ENCODE results near the gene EDIL3.
"Not testable (repeated sequence)": the region's sequence is repeated elsewhere in the genome, so short reads cannot be mapped to it uniquely, and the experiment has no call there.

Gene EDIL3

GRCh38 chr5:84327591-84327990 lies 57.1 kb downstream of the EDIL3 start:
- TF ChIP-seq, protein P1, sequence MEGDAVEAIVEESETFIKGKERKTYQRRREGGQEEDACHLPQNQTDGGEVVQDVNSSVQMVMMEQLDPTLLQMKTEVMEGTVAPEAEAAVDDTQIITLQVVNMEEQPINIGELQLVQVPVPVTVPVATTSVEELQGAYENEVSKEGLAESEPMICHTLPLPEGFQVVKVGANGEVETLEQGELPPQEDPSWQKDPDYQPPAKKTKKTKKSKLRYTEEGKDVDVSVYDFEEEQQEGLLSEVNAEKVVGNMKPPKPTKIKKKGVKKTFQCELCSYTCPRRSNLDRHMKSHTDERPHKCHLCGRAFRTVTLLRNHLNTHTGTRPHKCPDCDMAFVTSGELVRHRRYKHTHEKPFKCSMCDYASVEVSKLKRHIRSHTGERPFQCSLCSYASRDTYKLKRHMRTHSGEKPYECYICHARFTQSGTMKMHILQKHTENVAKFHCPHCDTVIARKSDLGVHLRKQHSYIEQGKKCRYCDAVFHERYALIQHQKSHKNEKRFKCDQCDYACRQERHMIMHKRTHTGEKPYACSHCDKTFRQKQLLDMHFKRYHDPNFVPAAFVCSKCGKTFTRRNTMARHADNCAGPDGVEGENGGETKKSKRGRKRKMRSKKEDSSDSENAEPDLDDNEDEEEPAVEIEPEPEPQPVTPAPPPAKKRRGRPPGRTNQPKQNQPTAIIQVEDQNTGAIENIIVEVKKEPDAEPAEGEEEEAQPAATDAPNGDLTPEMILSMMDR (IDR thresholded peaks at IDR 0.05; ENCODE audit: low read depth, low read length) = no peak
- no peak overlapping the region for H3K4me3 ChIP-seq (ENCODE audit: low read depth, low read length)

GRCh38 chr5:84322646-84323045 lies 62.0 kb downstream of the EDIL3 start:
- TF ChIP-seq, protein P1 (IDR thresholded peaks at IDR 0.05; ENCODE audit: low read depth, low read length) = no peak
- H3K4me3 ChIP-seq (ENCODE audit: low read depth, low read length) = no peak overlapping the region

GRCh38 chr5:84317826-84318225 lies 66.9 kb downstream of the EDIL3 start:
- not testable (repeated sequence) for H3K4me3 ChIP-seq (ENCODE audit: low read depth, low read length)

DNA sequence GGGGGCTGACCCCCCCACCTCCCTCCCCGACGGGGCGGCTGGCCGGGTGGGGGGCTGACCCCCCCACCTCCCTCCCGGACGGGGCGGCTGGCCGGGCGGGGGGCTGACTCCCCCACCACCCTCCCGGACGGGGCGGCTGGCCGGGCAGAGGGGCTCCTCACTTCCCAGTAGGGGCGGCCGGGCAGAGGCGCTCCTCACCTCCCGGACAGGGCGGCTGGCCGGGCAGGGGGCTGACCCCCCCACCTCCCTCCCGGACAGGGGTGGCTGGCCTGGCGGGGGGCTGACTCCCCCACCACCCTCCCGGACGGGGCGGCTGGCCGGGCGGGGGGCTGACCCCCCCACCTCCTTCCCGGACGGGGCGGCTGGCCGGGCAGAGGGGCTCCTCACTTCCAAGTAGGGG lies 72.4 kb downstream of the EDIL3 start:
- not testable (repeated sequence) for H3K4me3 ChIP-seq (ENCODE audit: low read depth, low read length)

DNA sequence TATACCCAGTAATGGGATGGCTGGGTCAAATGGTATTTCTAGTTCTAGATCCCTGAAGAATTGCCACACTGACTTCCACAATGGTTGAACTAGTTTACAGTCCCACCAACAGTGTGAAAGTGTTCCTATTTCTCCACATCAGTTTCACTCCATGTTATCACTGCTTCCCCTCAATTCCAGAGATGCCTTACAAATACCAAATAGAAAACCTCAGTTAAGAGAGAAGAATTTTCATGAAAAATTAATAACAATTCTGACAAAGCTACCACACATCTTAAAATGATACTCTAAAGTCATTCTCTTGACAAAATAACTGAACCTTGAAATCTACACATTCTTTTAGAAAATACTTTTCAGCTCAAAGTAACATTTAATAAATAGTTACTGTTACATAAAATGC lies 74.8 kb downstream of the EDIL3 start:
- not testable (repeated sequence) for H3K4me3 ChIP-seq (ENCODE audit: low read depth, low read length)

DNA sequence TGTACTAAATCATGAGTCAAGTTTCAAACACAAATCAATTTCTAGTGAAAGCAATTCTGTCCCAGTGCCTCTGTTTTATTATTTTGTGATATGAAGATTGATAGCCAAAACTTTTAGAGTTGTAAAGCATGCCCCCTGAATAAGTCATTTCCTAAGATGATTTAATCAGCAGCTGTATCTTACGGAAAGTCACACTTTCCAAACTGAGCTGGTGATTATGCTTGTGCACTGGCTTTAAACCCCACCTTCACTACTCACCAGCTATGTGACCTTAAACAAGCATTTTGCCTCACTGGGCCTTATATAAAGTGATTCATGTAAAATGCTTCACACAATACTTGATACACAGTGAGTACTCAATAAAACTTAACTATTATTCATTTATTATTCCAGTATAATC lies 78.1 kb downstream of the EDIL3 start:
- H3K4me3 ChIP-seq (ENCODE audit: low read depth, low read length) = no peak overlapping the region
- TF ChIP-seq, protein P1 (IDR thresholded peaks at IDR 0.05; ENCODE audit: low read depth, low read length) = no peak

- TF ChIP-seq, protein P1 (IDR thresholded peaks at IDR 0.05; ENCODE audit: low read depth, low read length) = no peak
Observed at GRCh38 chr5:84304599-84304998, 80.1 kb downstream of the EDIL3 start.

DNA sequence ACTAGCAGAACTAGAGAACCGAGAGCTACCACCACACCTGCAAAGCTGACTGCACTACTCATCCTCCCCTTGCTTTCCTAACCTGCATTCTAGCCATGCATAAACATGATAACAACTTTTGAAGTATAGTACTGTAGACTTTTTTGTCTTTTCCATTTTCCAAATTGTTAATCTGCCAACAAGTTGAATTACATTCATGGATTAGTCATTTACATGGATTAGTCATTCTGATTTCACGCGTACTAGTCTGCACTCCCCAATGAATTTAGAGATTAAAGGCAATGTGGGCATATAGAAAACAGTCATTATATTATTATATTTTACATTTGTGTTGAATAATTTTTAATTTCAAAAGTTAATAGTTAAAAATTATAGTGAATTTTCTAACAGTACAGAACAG lies 81.4 kb downstream of the EDIL3 start:
- H3K4me3 ChIP-seq (ENCODE audit: low read depth, low read length) = no peak overlapping the region
- TF ChIP-seq, protein P1 (IDR thresholded peaks at IDR 0.05; ENCODE audit: low read depth, low read length) = no peak

More at GRCh38 chr5:84304599-84304998, 80.1 kb downstream of the EDIL3 start:
- no peak overlapping the region for H3K4me3 ChIP-seq (ENCODE audit: low read depth, low read length)

DNA sequence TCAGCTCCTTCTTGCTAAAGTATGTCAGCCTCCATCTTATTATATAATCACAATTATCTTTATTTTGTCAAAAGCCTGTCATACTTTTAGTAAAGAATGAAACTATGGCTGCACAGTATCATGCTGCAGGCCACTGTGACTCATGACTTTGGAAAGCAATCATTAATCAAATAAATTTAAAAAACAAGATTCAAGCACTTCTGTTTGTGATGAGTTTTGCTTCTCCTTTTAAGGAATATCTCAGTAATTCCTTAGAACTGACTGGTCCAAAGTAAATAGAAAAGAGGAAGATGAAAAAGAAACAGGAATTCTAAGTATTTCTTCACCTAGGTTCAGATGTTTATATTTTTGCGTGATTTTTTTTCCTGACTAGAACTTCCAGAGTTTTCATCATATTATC lies 83.1 kb downstream of the EDIL3 start:
- no peak overlapping the region for H3K4me3 ChIP-seq (ENCODE audit: low read depth, low read length)
- TF ChIP-seq, protein P1 (IDR thresholded peaks at IDR 0.05; ENCODE audit: low read depth, low read length) = no peak

Measured in WI38 (cell line).